Hematopoietic multipotent progenitor cell treated with erythropoietin and hydrocortisone succinate and interleukin-3 and kit ligand, for 6 days (in vitro differentiated cells): ENCODE measurements around the gene CDK7.
"Not testable (repeated sequence)": the region's sequence is repeated elsewhere in the genome, so short reads cannot be mapped to it uniquely, and the experiment has no call there.

ENCODE experiments used
- DNase-seq: peaks from one replicate; pipeline ENCODE4 v3.0.0-alpha.2; 2015

The CDK7 gene

DNA sequence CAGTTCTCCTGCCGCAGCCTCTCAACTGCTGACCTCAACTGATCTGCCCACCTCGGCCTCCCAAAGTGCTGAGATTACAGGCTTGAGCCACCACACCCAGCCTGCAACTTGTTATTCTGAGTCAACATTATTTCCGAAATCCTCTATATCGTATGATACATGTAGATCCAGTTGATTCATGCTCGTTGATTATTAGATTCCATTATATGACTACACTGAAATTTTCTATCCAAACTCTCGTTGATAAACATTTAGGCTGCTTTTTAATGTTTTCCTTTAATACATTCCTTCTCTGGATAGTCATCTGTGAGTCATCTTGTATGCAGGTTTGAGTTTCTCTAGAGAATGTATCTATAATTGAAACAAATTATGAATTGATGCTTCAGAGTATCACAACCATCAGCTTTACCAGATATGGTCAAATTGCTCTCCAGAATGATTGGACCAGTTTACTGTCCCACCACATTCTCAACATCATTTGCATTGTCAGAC lies 4.1 kb downstream of the CDK7 start:
- no peak for DNase-seq

DNA sequence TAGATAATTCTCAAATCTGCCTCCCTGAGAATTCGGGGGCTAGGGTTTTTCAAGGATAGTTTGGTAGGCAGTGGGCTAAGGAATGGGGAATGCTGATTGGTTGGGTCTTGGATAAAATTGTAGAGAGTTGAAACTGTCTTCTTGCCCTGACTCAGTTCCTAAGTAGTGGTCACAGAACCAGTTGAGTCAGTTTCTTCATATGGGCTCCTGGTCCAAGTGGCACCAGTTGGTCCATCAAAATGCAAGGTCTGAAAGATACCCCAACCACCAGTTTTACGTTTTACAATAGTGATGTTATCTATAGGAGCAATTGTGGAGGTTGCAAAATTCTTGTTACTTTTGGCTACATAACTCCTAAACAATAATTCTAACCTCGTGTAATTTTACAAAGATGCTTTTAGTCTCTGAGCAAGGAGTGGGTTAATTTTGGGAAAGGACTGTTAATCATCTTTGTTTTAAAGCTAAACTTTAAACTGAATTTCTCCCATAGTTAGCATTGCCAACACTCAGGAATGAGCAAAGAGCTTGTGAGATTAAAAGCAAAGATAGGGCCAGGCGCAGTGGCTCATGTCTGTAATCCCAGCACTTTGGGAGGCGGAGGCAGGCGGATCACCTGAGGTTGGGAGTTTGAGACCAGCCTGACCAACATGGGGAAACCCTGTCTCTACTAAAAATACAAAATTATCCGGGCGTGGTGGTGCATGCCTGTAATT lies 7.7 kb downstream of the CDK7 start:
- DNase-seq, result no peak

DNA sequence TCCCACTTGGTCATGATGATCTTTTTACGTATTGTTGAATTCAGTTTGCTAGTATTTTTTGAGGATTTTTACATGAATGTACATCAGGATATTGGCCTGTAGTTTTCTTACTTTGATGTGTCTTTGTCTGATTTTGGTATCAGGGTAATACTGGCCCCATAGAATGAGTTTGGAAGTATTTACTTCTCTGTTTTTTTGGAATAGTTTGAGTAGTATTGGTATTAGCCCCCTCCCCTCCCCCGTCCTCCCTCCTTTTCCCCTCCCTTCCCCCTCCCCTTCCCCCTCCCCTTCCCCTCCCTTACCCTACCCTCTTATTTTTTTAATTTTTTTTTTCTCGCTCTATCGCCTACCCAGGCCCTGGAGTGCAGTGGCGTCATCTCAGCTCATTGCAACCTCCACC lies 10.3 kb downstream of the CDK7 start:
- no peak for DNase-seq

DNA sequence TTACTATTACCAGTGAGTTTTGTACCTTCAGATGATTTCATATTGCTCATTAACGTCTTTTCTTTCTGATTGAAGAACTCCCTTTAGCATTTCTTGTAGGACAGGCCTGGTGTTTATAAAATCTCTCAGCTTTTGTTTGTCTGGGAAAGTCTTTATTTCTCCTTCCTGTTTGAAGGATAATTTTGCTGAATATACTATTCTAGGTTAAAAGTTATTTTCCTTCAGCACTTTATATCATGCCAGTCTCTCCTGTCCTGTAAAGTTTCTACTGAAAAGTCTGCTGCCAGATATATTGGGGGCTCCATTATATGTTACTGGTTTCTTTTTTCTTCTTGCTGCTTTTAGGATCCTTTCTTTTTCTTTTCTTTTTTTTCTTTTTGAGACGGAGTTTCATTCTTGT lies 13.3 kb downstream of the CDK7 start:
- DNase-seq, result no peak

DNA sequence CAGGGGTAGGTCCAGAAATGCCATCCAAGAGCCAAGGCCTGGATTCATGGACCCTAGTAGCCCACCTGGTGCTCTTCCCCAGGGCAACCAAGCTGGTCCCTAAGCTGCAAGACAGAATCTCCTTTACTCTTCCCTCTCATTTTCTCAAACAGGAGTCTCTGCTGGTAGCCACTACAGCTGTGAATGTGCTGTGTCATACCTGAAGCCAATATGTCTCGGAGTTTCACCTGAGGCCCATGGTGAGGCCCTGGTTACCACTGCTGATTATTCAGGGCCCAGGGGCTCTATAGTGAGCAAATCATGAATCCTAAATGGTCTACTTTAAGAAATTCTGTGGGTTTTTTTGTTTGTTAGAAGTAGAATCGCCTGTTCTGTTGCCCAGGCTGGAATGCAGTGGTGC lies 15.9 kb downstream of the CDK7 start:
- no peak for DNase-seq

DNA sequence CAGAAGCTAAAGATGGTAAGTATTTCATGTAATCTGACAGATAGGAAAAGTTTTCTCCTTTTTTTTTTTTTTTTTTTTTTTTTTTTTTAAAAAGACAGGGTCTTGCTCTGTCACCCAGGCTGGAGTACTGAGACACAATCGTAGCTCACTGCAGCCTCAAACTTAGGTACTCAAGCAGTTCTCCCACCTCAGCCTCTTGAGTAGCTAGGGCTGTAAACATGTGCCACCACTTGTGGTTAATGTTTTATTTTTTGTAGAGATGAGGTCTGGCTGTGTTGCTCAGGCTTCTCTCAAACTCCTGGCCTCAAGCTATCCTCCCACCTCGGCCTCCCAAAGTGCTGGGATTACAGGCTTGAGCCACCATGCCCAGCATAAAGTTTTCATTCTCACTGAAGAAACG lies 17.8 kb downstream of the CDK7 start:
- DNase-seq, result no peak

DNA sequence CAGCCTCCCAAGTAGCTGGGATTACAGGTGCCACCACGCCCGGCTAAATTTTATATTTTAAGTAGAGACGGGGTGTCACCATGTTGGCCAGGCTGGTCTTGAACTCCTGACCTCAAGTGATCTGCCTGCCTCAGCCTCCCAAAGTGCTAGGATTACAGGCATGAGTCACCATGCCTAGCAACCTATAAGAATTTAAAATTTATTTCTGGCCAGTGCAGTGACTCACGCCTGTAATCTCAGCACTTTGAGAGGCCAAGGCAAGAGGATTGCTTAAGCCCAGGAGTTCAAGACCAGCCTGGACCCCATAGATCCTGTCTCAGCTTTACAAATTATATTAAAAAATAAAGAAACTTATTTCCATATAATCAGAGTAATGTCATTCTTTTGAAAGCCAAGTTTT lies 21.3 kb downstream of the CDK7 start:
- not testable (repeated sequence) for DNase-seq

DNA sequence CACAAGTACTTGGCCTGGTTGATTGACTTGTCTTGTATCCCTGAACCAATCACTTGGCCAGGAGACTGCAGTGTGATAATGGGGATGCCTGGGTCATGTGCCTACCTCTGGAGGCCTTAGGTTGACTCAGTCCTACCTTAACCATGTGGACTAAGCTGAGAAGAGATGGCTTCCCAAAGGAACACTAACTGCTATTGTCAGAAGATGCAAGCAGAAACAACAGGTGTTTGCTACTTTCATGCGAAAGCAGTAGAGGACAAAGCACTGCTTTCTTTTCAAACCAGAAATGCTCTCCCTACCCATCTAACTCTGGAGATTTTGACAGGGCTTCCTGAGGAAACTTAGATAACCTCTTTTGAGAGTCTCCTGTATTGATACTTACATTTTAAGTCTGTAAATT lies 22.9 kb downstream of the CDK7 start:
- no peak for DNase-seq

DNA sequence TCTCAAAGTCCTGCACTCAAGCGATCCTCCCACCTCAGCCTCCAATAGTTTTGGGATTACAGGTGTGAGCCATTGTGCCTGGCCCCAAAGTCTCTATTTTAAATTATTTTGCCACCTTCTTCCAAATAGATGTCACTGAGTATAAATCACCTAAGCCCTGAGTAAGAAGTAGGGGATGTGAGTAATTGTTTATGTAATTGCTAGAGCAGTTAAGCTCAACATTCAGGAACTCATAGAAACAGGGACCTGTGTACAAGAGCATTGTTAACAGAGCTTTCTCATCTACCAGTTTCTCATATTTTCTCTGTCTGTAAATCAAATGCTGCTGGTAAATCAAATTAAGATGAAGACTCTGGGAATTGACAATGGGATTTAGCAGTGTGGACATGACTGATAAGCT lies 26.3 kb downstream of the CDK7 start:
- no peak for DNase-seq

DNA sequence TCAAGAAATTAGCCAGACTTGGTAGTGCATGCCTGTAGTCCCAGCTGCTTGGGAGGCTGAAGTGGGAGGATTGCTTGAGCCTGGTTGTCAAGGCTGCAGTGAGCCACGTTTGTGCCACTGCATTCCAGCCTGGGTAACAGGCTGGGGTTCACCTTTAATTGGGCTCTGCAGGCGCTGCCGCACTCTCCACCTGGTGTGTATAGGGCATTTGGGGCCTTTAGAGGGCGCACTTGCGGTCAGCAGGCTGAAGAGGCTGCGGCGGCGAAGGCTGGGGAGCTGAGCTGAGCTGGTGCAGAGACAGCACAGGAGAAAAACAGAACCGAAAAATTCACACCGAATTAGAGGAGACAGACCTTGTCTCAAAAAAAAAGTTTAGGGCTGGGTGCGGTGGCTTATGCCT lies 31.2 kb downstream of the CDK7 start:
- peak; percentile 48 for DNase-seq

DNA sequence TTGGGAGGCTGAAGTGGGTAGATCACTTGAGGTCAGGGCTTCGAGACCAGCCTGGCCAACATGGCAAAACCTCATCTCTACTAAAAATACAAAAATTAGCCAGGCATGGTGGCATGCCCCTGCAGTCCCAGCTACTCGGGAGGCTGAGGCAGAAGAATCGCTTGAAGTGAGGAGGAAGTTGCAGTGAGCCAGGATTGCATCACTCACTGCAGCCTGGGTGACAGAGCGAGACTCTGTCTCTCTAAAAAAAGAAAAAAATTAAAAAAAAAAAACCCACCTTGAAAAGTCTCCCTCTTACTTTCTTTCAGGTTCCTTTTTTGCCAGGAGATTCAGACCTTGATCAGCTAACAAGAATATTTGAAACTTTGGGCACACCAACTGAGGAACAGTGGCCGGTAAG lies 34.2 kb downstream of the CDK7 start:
- no peak for DNase-seq

DNA sequence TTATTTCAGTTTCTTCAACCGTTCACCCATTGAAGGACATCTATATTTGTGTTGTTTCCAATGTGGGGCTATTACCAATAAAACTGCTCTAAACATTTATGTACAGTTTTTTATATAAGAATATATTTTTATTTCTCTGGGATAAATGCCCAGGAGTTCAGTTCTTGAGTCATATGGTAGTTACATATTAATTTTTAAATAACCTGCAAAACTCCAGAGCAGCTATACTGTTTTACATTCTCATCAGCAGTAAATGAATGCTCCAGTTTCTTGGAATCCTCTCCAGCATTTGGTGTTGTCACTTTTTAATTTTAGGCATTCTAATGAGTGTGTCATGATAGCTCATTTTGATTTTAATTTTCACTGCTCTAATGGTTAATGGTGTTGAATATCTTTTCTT lies 36.2 kb downstream of the CDK7 start:
- DNase-seq, result no peak

DNA sequence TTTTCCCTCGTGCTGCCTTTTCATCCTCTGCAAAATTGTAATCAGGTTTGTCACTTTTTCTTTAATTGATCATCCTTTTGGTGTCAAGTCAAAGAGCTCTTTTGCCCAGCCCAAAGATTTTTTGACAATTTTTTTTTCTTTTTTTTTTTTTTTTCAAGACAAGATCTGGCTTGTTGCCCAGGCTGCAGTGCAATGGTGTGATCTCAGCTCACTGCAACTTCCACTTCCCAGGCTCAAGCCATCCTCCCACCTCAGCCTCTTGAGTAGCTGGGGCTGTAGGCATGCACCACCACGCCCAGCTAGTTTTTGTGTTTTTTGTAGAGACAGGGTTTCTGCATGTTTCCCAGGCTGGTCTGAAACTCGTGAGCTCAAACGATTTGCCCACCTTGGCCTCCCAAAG lies 36.7 kb downstream of the CDK7 start:
- DNase-seq, result peak; percentile 63

DNA sequence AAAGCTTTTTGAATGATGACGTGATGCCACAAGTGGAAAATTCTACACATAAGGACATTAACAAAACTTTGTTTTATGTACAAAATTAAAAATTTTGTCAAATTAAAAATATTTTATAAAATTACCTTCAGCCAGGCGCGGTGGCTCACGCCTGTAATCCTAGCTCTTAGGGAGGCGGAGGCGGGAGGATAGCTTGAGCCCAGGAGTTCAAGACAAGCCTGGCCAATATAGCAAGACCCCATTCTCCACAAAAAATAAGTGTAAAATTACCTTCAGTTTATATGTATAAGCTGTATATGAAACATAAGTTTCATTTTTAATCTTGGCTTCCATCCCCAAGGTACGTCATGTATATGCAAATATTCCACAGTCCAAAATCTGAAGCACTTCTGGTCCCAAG lies 40.9 kb downstream of the CDK7 start:
- no peak for DNase-seq

DNA sequence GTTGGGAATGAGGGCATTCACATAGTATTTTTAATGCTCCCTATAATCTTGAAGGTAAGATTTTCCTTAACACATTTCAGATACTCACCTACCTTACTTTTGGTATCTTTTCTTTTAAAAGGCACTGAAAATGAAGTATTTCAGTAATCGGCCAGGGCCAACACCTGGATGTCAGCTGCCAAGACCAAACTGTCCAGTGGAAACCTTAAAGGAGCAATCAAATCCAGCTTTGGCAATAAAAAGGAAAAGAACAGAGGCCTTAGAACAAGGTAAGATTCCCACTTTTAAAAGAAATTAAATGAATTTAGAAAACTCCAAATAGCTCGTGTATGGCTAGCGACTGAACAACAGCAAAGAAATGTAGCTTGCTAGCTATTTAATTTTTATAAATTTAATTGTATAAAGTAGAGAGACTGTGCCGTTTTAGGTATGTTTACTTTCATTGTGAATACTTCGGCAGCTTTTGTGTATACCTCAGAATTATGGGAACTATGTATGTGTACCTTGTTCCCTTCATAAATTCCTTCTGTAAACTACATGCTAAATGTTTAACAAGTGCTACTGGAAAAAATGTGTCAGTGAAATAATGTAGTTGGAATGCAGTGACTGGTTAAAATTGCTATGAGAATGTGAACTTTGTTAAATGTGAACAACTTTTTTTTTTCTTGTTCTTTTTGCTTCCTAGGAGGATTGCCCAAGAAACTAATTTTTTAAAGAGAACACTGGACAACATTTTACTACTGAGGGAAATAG lies 41.9 kb downstream of the CDK7 start:
- DNase-seq, result no peak

DNA sequence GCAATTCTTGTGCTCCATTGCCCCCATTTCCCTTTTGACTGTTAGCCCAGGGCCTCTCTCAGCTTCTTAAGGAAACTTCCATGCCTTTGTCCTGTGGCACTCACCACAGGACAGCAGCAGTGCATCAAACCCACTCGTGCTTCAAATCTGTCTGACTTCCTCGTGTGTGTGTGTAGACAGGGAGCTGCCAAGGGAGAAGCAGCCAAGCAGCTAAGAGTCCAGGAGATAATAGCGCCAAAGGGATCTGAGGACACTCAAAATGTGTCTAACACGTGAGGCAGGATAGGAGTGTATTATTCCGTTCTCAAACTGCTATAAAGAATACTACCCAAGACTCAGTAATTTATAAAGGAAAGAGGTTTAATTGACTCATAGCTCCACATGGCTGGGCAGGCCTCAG lies 44.8 kb downstream of the CDK7 start:
- no peak for DNase-seq

DNA sequence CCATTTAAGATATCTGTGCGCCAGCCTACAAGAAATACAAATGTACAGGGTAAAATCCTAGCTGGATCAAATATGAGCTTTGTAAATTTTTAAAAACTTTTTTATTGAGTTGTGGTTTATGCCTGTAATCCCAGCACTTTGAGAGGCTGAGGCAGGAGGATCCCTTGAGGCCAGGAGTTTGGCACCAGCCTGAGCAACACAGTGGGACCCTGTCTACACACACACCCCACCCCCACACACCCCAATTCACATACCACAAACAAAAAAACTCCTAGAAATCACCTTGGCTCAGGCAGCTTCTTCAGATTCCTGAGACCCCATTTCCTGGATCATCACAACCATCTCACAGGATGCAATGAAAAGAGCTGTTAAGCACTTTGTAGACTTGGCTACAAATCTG lies 46.4 kb downstream of the CDK7 start:
- DNase-seq, result no peak

DNA sequence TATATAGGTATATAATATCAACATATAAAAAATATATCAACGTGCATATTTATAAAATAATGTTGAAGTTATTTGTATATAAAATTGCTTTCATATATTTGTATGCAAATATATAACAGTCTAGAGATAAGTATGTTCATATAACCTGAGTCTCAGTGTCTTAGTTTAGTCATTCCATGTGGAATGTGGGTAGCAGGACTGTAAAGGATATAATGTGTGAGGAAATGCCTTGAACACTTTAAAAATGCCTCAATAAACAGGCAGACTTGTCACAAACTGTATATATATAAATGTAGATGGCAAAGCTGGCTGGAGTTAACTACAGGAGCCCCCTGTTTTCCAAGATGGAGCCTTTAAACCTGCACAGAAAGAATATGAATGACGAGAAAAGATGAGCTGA lies 49.5 kb downstream of the CDK7 start:
- no peak for DNase-seq

DNA sequence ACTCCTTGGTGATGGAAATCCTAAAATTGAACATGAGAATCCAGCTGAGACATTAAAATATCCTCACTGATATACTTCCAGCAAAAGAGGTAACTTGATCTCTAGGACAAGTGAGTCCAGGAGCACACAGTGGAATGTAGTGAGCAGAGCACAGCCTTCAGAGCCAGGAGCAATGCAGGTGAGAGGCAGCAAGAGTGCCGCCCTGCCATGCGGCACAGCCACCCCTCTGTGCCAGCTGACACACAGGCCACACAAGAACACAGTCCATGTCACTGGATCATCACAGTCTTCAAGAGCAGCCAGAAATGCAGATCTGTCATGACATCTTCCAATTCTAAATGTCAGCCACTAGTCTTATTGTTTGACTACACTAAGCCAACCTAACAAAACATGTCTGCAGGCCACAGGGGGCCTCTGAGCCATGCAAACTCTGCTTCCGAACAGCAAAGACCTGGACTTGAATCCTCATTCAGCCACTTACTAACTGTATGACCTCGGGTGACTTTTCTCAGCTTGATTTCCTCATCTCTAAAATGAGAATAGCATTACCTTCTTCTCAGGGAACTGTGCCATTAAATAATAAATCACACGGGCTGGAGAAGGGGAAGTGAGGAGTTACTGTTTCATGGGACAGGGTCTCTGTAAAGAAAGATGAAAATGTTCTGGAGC lies 50.9 kb downstream of the CDK7 start:
- no peak for DNase-seq

DNA sequence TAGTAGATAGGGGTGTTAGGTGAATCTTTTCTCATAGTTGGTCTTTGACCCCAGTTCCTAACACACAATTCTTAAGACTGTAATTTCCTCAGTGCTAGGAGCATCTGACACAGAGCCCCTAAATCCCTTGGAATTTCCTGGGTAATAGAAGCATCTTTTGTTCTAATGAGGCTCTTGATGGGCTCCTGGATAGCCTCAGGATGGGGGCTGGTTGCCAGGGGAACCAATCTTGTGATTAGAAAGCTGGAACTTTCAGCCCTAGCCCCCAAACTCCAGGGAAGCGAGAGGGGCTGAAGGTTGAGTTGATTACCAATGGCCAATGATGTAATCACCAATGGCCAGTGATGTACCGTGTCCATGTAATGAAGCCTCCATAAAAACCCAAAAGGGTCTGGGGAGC lies 53.4 kb downstream of the CDK7 start:
- no peak for DNase-seq

DNA sequence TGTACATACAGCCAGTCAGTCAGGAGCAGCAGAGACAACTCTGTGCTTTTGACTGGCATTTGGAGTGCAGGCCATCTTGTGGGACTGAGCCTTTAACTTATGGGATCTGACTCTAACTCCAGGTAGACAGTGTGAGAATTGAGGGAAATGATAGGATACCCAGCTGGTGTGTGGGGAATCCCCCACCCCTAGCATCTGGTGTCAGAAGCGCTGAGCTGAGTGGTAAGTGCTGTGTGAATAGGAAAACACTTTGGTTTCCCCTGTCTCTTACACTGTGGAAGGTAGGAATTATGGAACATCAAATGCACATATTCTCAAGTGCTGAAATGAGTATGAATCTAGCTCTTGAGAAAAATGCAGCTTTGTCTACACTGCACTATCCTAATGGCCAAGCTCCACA lies 54.0 kb downstream of the CDK7 start:
- DNase-seq, result no peak

DNA sequence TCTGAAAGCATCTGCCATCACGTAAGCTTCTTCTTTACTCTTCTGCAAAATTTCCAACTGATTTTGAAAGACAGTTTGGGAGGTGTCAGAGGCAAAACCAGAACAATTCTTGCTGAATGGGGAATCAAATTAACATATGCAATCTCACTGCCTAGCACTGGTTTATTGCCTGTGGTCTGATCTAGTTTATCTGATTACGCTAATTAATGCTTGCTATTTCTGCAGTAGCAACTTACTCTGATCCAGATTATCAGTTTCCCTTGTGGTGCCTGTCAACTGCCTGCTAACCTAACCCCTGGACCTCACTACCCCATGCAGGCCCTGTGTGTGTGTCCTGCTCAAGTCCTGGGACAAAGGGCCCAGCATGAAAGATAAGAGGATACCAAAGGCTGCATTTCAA lies 57.6 kb downstream of the CDK7 start:
- DNase-seq, result no peak

DNA sequence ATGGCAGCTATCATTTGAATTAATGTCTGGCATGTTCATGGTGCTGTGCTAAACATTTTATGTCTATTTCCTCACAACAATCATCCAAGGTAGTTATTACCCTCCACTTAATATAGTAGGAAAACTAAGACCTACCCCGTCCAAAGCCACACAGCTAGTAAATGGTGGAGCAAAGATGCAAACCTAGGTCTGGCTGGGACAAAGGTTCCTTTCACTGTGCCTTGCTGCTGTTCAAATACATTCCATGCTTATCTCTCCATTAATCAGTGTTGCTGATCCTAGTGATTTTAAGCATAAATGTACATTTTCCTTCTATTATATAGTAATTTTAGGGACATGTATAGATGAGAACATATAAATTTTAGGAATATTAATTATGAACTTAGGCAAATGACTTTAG lies 59.2 kb downstream of the CDK7 start:
- DNase-seq, result no peak

DNA sequence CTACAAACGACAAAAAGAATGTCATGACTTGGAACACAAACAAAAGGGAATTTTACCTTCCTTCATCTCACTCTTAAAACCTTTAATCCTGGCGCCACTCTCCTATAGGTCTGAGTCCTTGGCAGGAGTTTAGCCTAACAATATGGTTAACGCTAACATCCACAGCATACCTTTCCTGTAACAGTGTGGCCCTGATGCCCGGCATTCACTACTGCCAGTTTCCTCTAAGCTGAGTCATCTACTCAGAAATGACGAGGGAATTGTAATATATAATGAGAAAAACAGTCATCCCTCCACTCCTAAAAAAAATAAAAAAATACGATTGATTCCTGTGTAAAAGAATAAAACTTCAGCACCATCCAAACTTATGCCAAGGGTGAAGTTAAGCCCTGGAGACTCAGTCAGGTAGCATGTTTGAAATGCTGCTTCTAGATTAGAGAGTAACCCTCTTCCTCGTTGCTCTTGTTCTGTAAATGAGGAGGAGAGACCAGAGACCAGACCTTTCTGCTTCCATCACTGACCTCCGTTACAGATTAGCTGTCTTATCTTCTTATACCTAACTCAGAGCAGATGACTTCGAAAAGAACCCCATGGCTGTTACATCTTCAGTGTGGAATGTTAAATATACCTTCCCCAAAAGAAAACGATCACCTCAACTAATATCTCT lies 60.5 kb downstream of the CDK7 start:
- DNase-seq, result no peak
